VCaP (cell line): Measurements from ENCODE around the gene PCSK4.

Experiments
- H3K27ac ChIP-seq: fragments of 450-650 bp; 2 replicates; pipeline ENCODE4 v1.5.1; 2017
- CTCF ChIP-seq: fragments of 450-650 bp; conservative IDR thresholded peaks from 2 replicates; pipeline ENCODE4 v1.5.1; 2017; ENCODE audit warnings: mild to moderate bottlenecking, moderate library complexity

PCSK4 gene

GRCh38 chr19:1447944-1448343 is 42.2 kb downstream of the PCSK4 start:
- H3K27ac ChIP-seq = no peak overlapping the region
- no peak for TF ChIP-seq CTCF

GRCh38 chr19:1447504-1447903 is 42.6 kb downstream of the PCSK4 start:
- no peak for TF ChIP-seq CTCF

GRCh38 chr19:1446713-1447481 is 43.3 kb downstream of the PCSK4 start:
- peak overlapping the region; percentile 89; the same call in 1 of the 2 replicates for H3K27ac ChIP-seq
- no peak for TF ChIP-seq CTCF

More at GRCh38 chr19:1447504-1447903, 42.6 kb downstream of the PCSK4 start:
- no peak overlapping the region for H3K27ac ChIP-seq

DNA sequence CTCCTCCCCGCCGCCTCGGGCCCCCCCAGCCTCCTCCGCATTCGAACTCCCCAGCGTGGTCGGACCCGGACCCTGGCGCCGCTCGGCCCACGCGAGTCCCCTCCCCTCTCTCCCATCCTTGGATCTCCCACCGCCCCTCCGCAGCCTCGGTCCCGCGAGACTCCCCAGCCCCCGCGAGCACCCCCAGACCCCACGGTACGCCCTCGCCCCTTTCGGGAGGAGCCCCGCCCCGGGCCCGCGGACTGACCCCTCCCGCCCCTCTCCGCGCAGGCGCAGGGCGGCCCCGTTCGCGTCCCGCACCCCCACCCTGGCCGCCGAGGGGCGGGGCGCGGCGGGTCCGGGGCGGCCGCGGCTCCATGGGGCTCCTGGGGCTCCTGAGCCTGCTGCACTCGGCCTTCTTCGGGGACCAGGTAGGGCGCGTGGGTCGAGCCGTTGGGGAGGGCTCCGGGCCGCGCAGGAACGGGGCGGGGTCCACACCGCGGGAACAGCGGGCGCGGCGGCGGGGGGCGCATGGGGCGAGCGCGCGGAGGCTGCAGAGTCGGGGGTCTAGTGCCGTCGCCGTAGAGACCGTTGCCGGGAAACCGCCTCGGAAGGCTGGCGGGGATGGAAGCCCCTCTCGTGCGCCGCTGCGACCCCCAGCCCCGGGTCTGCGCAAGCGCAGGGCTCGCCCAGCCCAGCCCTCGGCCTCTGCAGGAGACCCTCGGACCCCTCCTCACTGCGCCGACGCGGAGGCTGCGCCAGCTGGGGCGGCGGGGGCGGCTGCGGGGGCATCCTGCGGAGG is 44.0 kb downstream of the PCSK4 start:
- no peak for TF ChIP-seq CTCF
- peak overlapping the region; percentile 89; the same call in 1 of the 2 replicates for H3K27ac ChIP-seq

GRCh38 chr19:1445185-1445931 is 44.8 kb downstream of the PCSK4 start:
- peak; percentile 98 for TF ChIP-seq CTCF
- H3K27ac ChIP-seq = peak overlapping the region; percentile 89

DNA sequence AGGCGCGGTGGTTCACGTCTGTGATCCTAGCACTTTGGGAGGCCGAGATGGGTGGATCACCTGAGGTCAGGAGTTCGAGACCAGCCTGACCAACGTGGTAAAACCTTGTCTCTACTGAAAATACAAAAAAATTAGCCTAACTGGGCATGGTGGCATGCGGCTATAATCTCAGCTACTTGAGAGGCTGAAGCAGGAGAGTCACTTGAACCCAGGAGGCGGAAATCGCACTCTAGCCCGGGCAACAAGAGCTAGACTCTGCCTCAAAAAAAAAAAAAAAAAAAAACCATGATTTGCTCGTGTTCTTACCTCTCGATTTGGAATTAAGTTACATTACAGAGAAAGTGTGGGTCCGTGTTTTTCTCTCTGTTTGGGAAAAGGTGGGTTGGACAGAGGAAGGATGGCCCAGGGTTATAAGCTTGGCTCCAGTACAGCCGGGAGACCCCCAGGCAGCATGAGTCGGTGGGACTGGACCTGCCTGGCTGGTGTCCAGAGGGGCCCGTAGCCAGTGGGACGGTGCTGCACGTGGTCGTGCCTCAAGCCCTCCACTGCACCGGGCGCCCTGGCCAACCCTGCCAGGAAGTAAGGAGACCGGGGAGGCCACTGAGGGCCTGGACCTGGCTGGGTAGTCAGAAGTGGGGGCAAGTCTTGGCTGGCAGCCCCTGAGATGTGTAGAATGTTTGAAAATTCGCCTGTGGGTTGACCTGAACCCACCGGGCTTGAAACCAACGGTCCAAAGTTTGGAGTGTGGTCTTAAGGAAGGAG is 48.3 kb downstream of the PCSK4 start:
- no peak for TF ChIP-seq CTCF
- H3K27ac ChIP-seq = peak overlapping the region; percentile 89
